Naive thymus-derived CD4-positive, alpha-beta T cell (primary cell): ENCODE results near the gene CNTLN. TPM values are rescaled to one million over a fixed set of nuclear protein-coding genes. Genes with fewer than 3 reads are reported as not detected.
"Not testable (repeated sequence)": the region's sequence is repeated elsewhere in the genome, so short reads cannot be mapped to it uniquely, and the experiment has no call there.

Experiments used
- ATAC-seq: fragments of 150-1000 bp; cut with Tn5 transposase; 2 replicates; pipeline ENCODE4 v1.10.0; 2021; ENCODE audit warnings: mild to moderate bottlenecking, moderate library complexity
- CTCF ChIA-PET: fragments of 350-600 bp; sonication (Branson Sonifier 250); formaldehyde crosslinking; loops from one replicate; lab custom pipeline; 2021; ENCODE audit warnings: antibody characterized with exemption; lab: Charles Lee
- POLR2A ChIA-PET: fragments of 350-600 bp; sonication (Branson Sonifier 250); formaldehyde crosslinking; loops from one replicate; lab custom pipeline; 2021; ENCODE audit warnings: antibody characterized with exemption, inconsistent platforms; lab: Charles Lee
- DNase-seq, 9 donors: peaks; one replicate each; pipeline versions ENCODE4 v3.0.0 to v3.0.0-alpha.2; 2020 to 2022; ENCODE audit warnings: mixed read lengths in 1 of 9
- H3K27ac ChIP-seq: one replicate; pipeline ENCODE4 v1.7.0; 2013; ENCODE audit warnings: mild to moderate bottlenecking, low read depth, low read length, moderate library complexity
- H3K27me3 ChIP-seq, 2 donors: one replicate each; pipeline ENCODE4 v1.7.0; 2013; ENCODE audit warnings: low read length in 2 of 2, mild to moderate bottlenecking in 2 of 2, moderate library complexity in 2 of 2; ENCODE audit not compliant: control insufficient read depth in 2 of 2, insufficient read depth in 2 of 2
- H3K36me3 ChIP-seq, 3 experiments: 1 replicate in 2 of 3; 2 replicates in 1 of 3; pipeline ENCODE4 v1.7.0; 2013; ENCODE audit warnings: low read length in 3 of 3, mild to moderate bottlenecking in 3 of 3, moderate library complexity in 1 of 3; ENCODE audit not compliant: insufficient read depth in 3 of 3, control insufficient read depth in 2 of 3
- H3K4me1 ChIP-seq, 2 donors: one replicate each; pipeline ENCODE4 v1.7.0; 2013; ENCODE audit warnings: low read length in 2 of 2, mild to moderate bottlenecking in 2 of 2, moderate library complexity in 1 of 2; ENCODE audit not compliant: control insufficient read depth in 2 of 2, insufficient read depth in 2 of 2
- H3K4me3 ChIP-seq: 2 replicates; pipeline ENCODE4 v1.7.0; 2013; ENCODE audit warnings: mild to moderate bottlenecking, low read length
- H3K9me3 ChIP-seq, 3 experiments: 1 replicate in 2 of 3; 2 replicates in 1 of 3; pipeline ENCODE4 v1.7.0; 2013; ENCODE audit warnings: low read length in 3 of 3; ENCODE audit not compliant: control insufficient read depth in 2 of 3
- H3K27ac Mint-ChIP-seq, 9 donors: one replicate each; pipeline ENCODE4 v1.8.0; 2020 to 2022; ENCODE audit warnings: mixed read lengths in 9 of 9, mild to moderate bottlenecking in 8 of 9, moderate library complexity in 5 of 9, inconsistent platforms in 2 of 9
- H3K27me3 Mint-ChIP-seq, 5 donors: one replicate each; pipeline ENCODE4 v1.8.0; 2021 to 2022; ENCODE audit warnings: mixed read lengths in 5 of 5, mild to moderate bottlenecking in 1 of 5
- H3K36me3 Mint-ChIP-seq, 5 donors: one replicate each; pipeline ENCODE4 v1.8.0; 2020 to 2022; ENCODE audit warnings: mixed read lengths in 5 of 5, mild to moderate bottlenecking in 3 of 5, inconsistent platforms in 1 of 5
- H3K4me1 Mint-ChIP-seq, 7 donors: one replicate each; pipeline ENCODE4 v1.8.0; 2020 to 2022; ENCODE audit warnings: mixed read lengths in 7 of 7, mild to moderate bottlenecking in 3 of 7, inconsistent platforms in 1 of 7
- H3K4me3 Mint-ChIP-seq, 10 donors: one replicate each; pipeline ENCODE4 v1.8.0; 2020 to 2022; ENCODE audit warnings: mild to moderate bottlenecking in 10 of 10, mixed read lengths in 10 of 10, moderate library complexity in 6 of 10, inconsistent platforms in 2 of 10
- H3K9me3 Mint-ChIP-seq, 11 donors: one replicate each; pipeline ENCODE4 v1.8.0; 2020 to 2022; ENCODE audit warnings: mixed read lengths in 11 of 11, mild to moderate bottlenecking in 4 of 11, inconsistent platforms in 1 of 11, moderate library complexity in 1 of 11
- intact Hi-C, 2 donors: fragments of 100-400 bp; cut with micrococcal nuclease; formaldehyde crosslinking; loops; one replicate each; pipeline ENCODE4 v1.15.1; 2023
- polyA plus RNA-seq, 2 donors: library from polyadenylated mRNA; unstranded; fragments of 300-500 nt; fragmentation: Illumina TruSeq; gene quantifications; one replicate each; pipeline ENCODE4 v1.2.3, GENCODE V29; 2021
- total RNA-seq, 6 experiments: library from RNA in 5 of 6; stranded (reverse) in 5 of 6; gene quantifications; 1 replicate in 5 of 6; 2 replicates in 1 of 6; pipeline ENCODE4 v1.2.3 and lab custom pipeline; 2021 to 2026

CNTLN gene
- total and polyA plus RNA-seq, 7 experiments from 2014 or later = 0.21 to 2.7 (median 1.0) TPM; not detected in 3

DNA sequence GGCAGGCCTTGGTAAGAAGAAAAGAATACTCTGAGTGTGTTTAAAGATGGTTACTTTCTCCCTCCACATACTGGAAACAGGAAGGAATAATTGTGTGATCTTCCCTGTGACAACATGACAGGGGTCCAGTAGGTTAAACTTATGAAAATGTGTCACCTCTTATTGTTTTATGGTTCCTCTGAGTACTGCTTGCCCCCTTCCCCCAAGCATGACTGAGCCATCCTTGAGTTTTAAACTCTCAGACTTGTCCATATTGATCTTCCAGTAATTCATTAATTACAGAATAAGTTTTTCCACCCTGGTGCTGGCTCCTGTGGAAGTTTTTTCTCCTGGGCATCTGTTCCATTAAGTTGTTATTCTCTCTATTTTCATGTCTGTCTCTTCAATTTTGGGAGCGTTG lies 95.8 kb downstream of the CNTLN start:
- Mint-ChIP-seq H3K9me3 (peaks cover 0 to 6% (median 0%) of the 10 kb centered on the region in 11 donors), H3K27ac (no peak overlapping the region), H3K4me1 (no peaks in the 10 kb centered on the region), H3K4me3 (no peak overlapping the region), H3K27me3 (no peaks in the 10 kb centered on the region), H3K36me3 (no peaks in the 10 kb centered on the region)
- Histone ChIP-seq H3K9me3 (no peaks in the 10 kb centered on the region), H3K27ac (no peak overlapping the region), H3K27me3 (no peaks in the 10 kb centered on the region), H3K4me3 (no peak overlapping the region), H3K4me1 (no peaks in the 10 kb centered on the region), H3K36me3 (no peaks in the 10 kb centered on the region)
- ATAC-seq = no peak
- no peak for DNase-seq
- CTCF ChIA-PET = no interaction called here
- intact Hi-C loops = no loop called here
- POLR2A ChIA-PET = no interaction called here

DNA sequence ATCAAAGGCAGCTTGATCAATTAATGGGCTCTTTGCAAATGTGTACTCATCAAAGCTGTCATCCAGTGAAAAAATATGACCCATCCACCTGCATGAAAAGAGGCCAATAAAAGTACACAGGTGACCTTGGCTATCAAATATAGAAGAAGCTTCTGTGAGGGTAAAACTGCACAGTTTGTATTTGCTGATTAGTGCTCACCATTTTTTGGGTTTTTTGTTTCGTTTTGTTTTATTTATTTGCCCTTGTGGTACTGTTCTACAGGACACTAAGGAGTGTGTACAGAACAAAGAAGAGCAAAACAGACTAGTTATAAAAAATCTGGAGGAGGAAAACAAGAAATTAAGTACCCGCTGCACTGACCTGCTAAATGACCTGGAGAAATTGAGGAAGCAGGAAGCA lies 101.3 kb downstream of the CNTLN start:
- H3K27ac ChIP-seq = no peak overlapping the region
- DNase-seq (no peak), ATAC-seq (no peak)
- CTCF ChIA-PET = no interaction called here
- H3K4me3 ChIP-seq = no peak overlapping the region
- Mint-ChIP-seq H3K9me3 (peaks cover 0 to 6% (median under 1%) of the 10 kb centered on the region in 11 donors), H3K4me3 (no peak overlapping the region), H3K4me1 (no peaks in the 10 kb centered on the region), H3K27me3 (no peaks in the 10 kb centered on the region), H3K27ac (no peak overlapping the region), H3K36me3 (no peaks in the 10 kb centered on the region)
- no peaks in the 10 kb centered on the region for H3K27me3 ChIP-seq
- POLR2A ChIA-PET = no interaction called here
- H3K9me3 ChIP-seq = no peaks in the 10 kb centered on the region
- H3K4me1 ChIP-seq = no peaks in the 10 kb centered on the region
- intact Hi-C loops = no loop called here
- no peaks in the 10 kb centered on the region for H3K36me3 ChIP-seq

DNA sequence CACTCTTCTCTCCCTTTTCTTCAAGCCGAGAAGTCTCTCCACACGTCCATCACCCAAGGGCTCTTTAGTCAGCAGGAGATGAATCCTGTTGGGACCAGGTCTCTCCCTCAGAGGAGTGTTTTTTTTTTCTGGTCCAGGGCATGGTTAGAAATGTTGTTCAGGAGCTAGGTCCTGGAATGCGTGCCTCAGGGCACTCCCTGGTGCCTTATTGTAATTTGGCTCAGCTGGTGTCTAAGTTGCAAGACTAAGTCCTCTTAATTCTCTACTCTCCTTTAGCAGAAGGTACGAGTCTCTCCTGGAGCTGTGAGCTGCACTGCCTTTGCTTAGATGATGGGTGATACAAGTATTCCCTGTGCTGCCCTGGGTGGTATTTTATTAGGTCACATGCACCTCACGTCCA lies 111.9 kb downstream of the CNTLN start:
- Histone ChIP-seq H3K4me3 (no peak overlapping the region), H3K27ac (no peak overlapping the region), H3K27me3 (no peaks in the 10 kb centered on the region), H3K4me1 (no peaks in the 10 kb centered on the region), H3K9me3 (peaks cover 0 to 7% (median 0%) of the 10 kb centered on the region in 3 experiments), H3K36me3 (no peaks in the 10 kb centered on the region)
- intact Hi-C loops = no loop called here
- DNase-seq (no peak), ATAC-seq (no peak)
- Mint-ChIP-seq H3K9me3 (peaks cover 15 to 61% (median 19%) of the 10 kb centered on the region in 11 donors), H3K27me3 (no peaks in the 10 kb centered on the region), H3K4me3 (no peak overlapping the region), H3K27ac (no peak overlapping the region), H3K4me1 (peaks cover 0 to 1% (median 0%) of the 10 kb centered on the region in 7 donors), H3K36me3 (no peaks in the 10 kb centered on the region)
- ChIA-PET POLR2A (no interaction called here), CTCF (no interaction called here)

DNA sequence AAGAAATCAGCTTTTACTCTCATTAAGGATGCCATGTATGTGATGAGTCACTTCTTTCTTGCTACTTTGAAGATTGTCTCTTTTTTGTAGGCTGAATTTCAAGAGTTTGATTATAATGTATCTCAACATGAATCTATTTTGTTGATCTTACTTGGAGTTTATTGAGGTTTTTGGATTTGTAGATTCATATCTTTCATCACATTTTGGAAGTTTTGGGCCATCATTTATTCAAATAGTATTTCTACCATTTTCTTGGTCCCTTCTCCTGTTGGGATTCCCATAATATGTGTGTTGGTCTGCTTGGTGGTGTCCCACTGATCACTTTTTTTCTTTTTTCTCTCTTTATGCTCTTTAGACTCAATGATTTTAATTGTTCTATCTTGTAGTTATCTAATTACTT lies 116.3 kb downstream of the CNTLN start:
- POLR2A ChIA-PET = no interaction called here
- DNase-seq (no peak), ATAC-seq (no peak)
- CTCF ChIA-PET = no interaction called here
- Histone ChIP-seq H3K4me3 (no peak overlapping the region), H3K36me3 (no peaks in the 10 kb centered on the region), H3K4me1 (no peaks in the 10 kb centered on the region), H3K27me3 (no peaks in the 10 kb centered on the region), H3K9me3 (peaks cover 0 to 7% (median 0%) of the 10 kb centered on the region in 3 experiments), H3K27ac (no peak overlapping the region)
- Mint-ChIP-seq H3K4me1 (peaks cover 0 to 1% (median 0%) of the 10 kb centered on the region in 7 donors), H3K27ac (no peak overlapping the region), H3K27me3 (no peaks in the 10 kb centered on the region), H3K36me3 (peaks cover 0 to 4% (median 0%) of the 10 kb centered on the region in 5 donors), H3K9me3 (peaks cover 11 to 67% (median 26%) of the 10 kb centered on the region in 11 donors), H3K4me3 (no peak overlapping the region)
- intact Hi-C loops = no loop called here

DNA sequence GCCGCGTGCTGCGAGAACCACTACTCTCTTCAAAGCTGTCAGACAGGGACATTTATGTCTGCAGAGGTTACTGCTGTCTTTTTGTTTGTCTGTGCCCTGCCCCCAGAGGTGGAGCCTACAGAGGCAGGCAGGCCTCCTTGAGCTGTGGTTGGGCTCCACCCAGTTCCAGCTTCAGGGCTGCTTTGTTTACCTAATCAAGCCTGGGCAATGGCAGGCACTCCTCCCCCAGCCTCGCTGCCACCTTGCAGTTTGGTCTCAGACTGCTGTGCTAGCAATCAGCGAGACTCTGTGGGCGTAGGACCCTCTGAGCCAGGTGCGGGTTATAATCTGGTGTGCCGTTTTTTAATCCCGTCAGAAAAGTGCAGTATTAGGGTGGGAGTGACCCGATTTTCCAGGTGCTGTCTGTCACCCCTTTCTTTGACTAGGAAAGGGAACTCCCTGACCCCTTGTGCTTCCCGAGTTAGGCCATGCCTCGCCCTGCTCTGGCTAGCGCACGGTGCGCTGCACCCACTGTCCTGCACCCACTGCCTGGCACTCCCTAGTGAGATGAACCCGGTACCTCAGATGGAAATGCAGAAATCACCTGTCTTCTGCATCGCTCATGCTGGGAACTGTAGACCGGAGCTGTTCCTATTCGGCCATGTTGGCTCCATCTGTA lies 133.8 kb downstream of the CNTLN start:
- DNase-seq, H3K4me3 ChIP-seq, ATAC-seq, H3K36me3 ChIP-seq, CTCF ChIA-PET, H3K4me1 Mint-ChIP-seq, H3K27me3 ChIP-seq, H3K9me3 ChIP-seq, POLR2A ChIA-PET, H3K36me3 Mint-ChIP-seq, H3K27ac ChIP-seq, H3K27ac Mint-ChIP-seq, H3K27me3 Mint-ChIP-seq, H3K4me1 ChIP-seq, intact Hi-C loops, H3K4me3 Mint-ChIP-seq: not testable (repeated sequence)
- H3K9me3 Mint-ChIP-seq = peaks cover 0 to 29% (median 11%) of the 10 kb centered on the region in 11 donors

GRCh38 chr9:17269799-17270198 lies 135.0 kb downstream of the CNTLN start:
- no peaks in the 10 kb centered on the region for H3K27me3 Mint-ChIP-seq
- Histone ChIP-seq H3K4me1 (no peaks in the 10 kb centered on the region), H3K9me3 (no peaks in the 10 kb centered on the region), H3K4me3 (no peak overlapping the region), H3K27me3 (no peaks in the 10 kb centered on the region), H3K27ac (no peak overlapping the region), H3K36me3 (no peaks in the 10 kb centered on the region)
- intact Hi-C loops = no loop called here
- POLR2A ChIA-PET = no interaction called here
- H3K36me3 Mint-ChIP-seq = peaks cover 0 to 5% (median 0%) of the 10 kb centered on the region in 5 donors
- CTCF ChIA-PET = no interaction called here
- H3K9me3 Mint-ChIP-seq = peaks cover 0 to 29% (median 11%) of the 10 kb centered on the region in 11 donors
- DNase-seq (no peak), ATAC-seq (no peak)
- no peak overlapping the region for H3K4me3 Mint-ChIP-seq
- no peak overlapping the region for H3K27ac Mint-ChIP-seq
- no peaks in the 10 kb centered on the region for H3K4me1 Mint-ChIP-seq

DNA sequence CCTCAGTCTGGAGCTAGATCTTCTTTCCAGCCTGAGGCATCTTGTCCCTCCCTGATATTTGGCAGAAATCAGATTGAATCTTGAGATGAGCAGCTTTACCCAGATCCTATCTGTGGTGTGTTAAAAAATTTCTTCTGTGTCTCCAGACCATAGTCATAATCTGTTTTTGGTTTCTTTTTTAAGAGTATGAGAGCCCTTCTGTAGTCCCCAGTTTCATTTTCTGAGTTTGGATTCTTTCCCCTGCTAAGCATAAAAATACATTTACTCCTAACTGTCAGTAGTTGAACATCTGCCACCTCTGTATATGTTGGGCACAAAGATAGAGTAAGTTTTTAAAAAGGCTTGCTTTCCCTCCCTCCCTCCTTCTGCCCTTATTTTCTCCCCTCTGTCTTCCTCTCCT lies 137.7 kb downstream of the CNTLN start:
- peaks cover 0 to 26% (median 3%) of the 10 kb centered on the region in 11 donors for H3K9me3 Mint-ChIP-seq
- no peak overlapping the region for H3K4me3 Mint-ChIP-seq
- intact Hi-C loops = no loop called here
- no peak overlapping the region for H3K27ac Mint-ChIP-seq
- DNase-seq (no peak), ATAC-seq (no peak)
- Histone ChIP-seq H3K36me3 (no peaks in the 10 kb centered on the region), H3K4me1 (no peaks in the 10 kb centered on the region), H3K9me3 (no peaks in the 10 kb centered on the region), H3K4me3 (no peak overlapping the region), H3K27me3 (no peaks in the 10 kb centered on the region), H3K27ac (no peak overlapping the region)
- H3K27me3 Mint-ChIP-seq = no peaks in the 10 kb centered on the region
- CTCF ChIA-PET = no interaction called here
- POLR2A ChIA-PET = no interaction called here
- peaks cover 0 to 5% (median 0%) of the 10 kb centered on the region in 5 donors for H3K36me3 Mint-ChIP-seq
- no peaks in the 10 kb centered on the region for H3K4me1 Mint-ChIP-seq
